Heart left ventricle (tissue), 16 donors: Measurements from ENCODE around the gene ANXA11. TPM values are rescaled to one million over a fixed set of nuclear protein-coding genes. Genes with fewer than 3 reads are reported as not detected.

Experiments used
- ATAC-seq, 4 donors: fragments of 200-7000 bp; cut with Tn5 transposase; one replicate each; pipeline ENCODE4 v1.9.1; 2020 to 2022; ENCODE audit warnings: moderate library complexity in 4 of 4, mild to moderate bottlenecking in 3 of 4, moderate number of reproducible peaks in 1 of 4
- DNase-seq, 5 donors: peaks; one replicate each; pipeline ENCODE4 v3.0.0-alpha.2; 2020
- H3K27ac ChIP-seq, 12 donors: fragments of 200-600 bp; sonication (generic) in 4 of 12; one replicate each; pipeline versions ENCODE4 v1.5.0 to v1.8.0; 2016 to 2022; ENCODE audit warnings: mild to moderate bottlenecking in 2 of 12
- H3K27me3 ChIP-seq, 9 donors: fragments of 200-600 bp; sonication (generic) in 2 of 9; one replicate each; pipeline versions ENCODE4 v1.5.1 to v1.8.0; 2016 to 2022; ENCODE audit warnings: mild to moderate bottlenecking in 3 of 9
- H3K36me3 ChIP-seq, 9 donors: fragments of 200-600 bp; sonication (generic) in 2 of 9; one replicate each; pipeline versions ENCODE4 v1.5.0 to v1.8.0; 2018 to 2022; ENCODE audit warnings: mild to moderate bottlenecking in 2 of 9
- H3K4me1 ChIP-seq, 12 donors: fragments of 200-600 bp; sonication (generic) in 4 of 12; one replicate each; pipeline versions ENCODE4 v1.5.0 to v1.8.0; 2016 to 2022; ENCODE audit warnings: mild to moderate bottlenecking in 3 of 12
- H3K4me3 ChIP-seq, 12 donors: fragments of 200-600 bp; sonication (generic) in 4 of 12; one replicate each; pipeline versions ENCODE4 v1.5.0 to v1.8.0; 2017 to 2022; ENCODE audit warnings: mild to moderate bottlenecking in 9 of 12, moderate library complexity in 4 of 12
- H3K9me3 ChIP-seq, 12 donors: fragments of 200-600 bp; sonication (generic) in 4 of 12; one replicate each; pipeline versions ENCODE4 v1.5.0 to v1.8.0; 2016 to 2022; ENCODE audit warnings: mild to moderate bottlenecking in 1 of 12
- POLR2A ChIP-seq, 2 donors: fragments of 450-650 bp; IDR thresholded peaks; one replicate each; pipeline ENCODE4 v1.6.1; 2017; ENCODE audit warnings: antibody characterized with exemption in 2 of 2, mild to moderate bottlenecking in 2 of 2, moderate library complexity in 2 of 2
- WGBS, 4 donors: extraction: QIAGEN DNeasy Blood & Tissue Kit in 2 of 4; methylation state at CpG; one replicate each; pipeline versions ENCODE4 v1.1.5 to v1.1.7; 2013 to 2018; 5-methylcytosine and 5-hydroxymethylcytosine counted together
- intact Hi-C, 10 donors: fragments of 100-400 bp; cut with DNase I; formaldehyde crosslinking; loops; one replicate each; pipeline versions ENCODE4 v1.11.1 to v1.14.2; 2022
- polyA plus RNA-seq, 2 donors: library from polyadenylated mRNA; stranded (reverse); fragments of 200-250 nt; gene quantifications; one replicate each; pipeline ENCODE4 v1.2.3, GENCODE V29; 2013
- total RNA-seq, 9 donors: library from RNA; depleted of rRNA in 2 of 9; stranded (reverse); fragments of >200 nt in 2 of 9; fragmentation: NEBNext Ultra II Directional in 3 of 9; extraction: Animal tissue kit (Norgen Biotek cat#: 25700) in 3 of 9; gene quantifications; one replicate each; pipeline versions ENCODE4 v1.1.0 to v1.2.4, GENCODE V29; 2016 to 2023
- TF ChIP-seq, protein P1 (sequence below), 12 donors: fragments of 200-600 bp; sonication (generic) in 4 of 12; IDR thresholded peaks; one replicate each; pipeline versions ENCODE4 v1.5.0 to v1.8.0; 2018 to 2022; ENCODE audit warnings: antibody characterized with exemption in 12 of 12, mild to moderate bottlenecking in 5 of 12
- donor health status: ischemic (EF 13 %, LVEDD 7.1; RV severe dilation, severe dysfunction).
- donor health status: healthy with polysubstance abuse.
- donor health status: DM: no; HTN: yes; CAD: no.
- donor health status: DM: no; HTN: no; CAD: no.
- donor health status: ischemic (EF 25% LVEDD 6.9; RV normal size, moderate dysfunction).
- donor health status: ischemic (EF 25% LVEDD 5.7; RV mildly dilated, moderate dysfunction).
- donor health status: healthy.
- donor health status: DM: yes; HTN: yes; CAD: no.
- donor health status: ischemic (EF 35%, LVEDD 5.7; RV mildly dilated, moderate dysfunction).
- donor health status: nonischemic (EF 11% LVEDD 7.7; RV severe dilation, severe dysfunction).
- donor health status: DM: yes; HTN: yes; CAD: no.
- donor health status: PGD.
- donor health status: ischemic (EF 29% LVEDD 5.4; RV normal size, mild dysfunction).
- donor health status: nonischemic (EF 23%, LVEDD 6.1; RV moderate dilation, normal function).

Gene ANXA11
- total and polyA plus RNA-seq, 11 donors = 152 to 487 (median 368) TPM

DNA sequence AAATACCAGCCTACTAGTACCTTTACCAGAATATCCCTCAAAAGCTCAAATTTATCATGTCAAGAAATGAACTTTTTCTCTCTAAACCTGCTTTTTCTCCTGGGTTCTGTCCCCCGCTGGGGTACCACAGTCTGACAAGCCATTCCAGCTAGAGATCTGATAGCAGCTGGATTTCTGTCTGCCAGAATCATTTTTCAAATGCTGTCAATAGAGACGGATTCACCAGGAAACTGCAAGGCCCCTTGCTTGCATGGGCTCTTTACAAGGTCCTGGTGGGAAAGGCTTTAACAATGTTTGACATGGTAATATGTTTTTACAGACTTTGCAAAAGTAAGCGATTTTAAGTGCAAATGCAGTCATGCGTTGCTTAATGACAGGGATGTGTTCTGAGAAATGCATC is 4.9 kb upstream of the ANXA11 start:
- H3K4me1 ChIP-seq = peaks cover 5 to 25% (median 12%) of the 10 kb centered on the region in 12 donors
- H3K4me3 ChIP-seq = no peak overlapping the region
- WGBS, 4 donors = 90 to 96% (median 94%) methylated on average over 4 of the region's 4 CpGs
- no peaks in the 10 kb centered on the region for H3K27me3 ChIP-seq
- no peak for DNase-seq
- no peaks in the 10 kb centered on the region for H3K9me3 ChIP-seq
- intact Hi-C loops = loop anchor here in 1 of 10 donors (10.0 kb wide), 1 partner anchor 155 kb away; no protein-coding TSS in a partner anchor
- no peaks in the 10 kb centered on the region for H3K36me3 ChIP-seq
- no peak for TF ChIP-seq POLR2A (IDR thresholded peaks at IDR 0.05)
- TF ChIP-seq, protein P1, sequence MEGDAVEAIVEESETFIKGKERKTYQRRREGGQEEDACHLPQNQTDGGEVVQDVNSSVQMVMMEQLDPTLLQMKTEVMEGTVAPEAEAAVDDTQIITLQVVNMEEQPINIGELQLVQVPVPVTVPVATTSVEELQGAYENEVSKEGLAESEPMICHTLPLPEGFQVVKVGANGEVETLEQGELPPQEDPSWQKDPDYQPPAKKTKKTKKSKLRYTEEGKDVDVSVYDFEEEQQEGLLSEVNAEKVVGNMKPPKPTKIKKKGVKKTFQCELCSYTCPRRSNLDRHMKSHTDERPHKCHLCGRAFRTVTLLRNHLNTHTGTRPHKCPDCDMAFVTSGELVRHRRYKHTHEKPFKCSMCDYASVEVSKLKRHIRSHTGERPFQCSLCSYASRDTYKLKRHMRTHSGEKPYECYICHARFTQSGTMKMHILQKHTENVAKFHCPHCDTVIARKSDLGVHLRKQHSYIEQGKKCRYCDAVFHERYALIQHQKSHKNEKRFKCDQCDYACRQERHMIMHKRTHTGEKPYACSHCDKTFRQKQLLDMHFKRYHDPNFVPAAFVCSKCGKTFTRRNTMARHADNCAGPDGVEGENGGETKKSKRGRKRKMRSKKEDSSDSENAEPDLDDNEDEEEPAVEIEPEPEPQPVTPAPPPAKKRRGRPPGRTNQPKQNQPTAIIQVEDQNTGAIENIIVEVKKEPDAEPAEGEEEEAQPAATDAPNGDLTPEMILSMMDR (IDR thresholded peaks at IDR 0.05) = no peak
- H3K27ac ChIP-seq = no peak overlapping the region
- no peak for ATAC-seq

DNA sequence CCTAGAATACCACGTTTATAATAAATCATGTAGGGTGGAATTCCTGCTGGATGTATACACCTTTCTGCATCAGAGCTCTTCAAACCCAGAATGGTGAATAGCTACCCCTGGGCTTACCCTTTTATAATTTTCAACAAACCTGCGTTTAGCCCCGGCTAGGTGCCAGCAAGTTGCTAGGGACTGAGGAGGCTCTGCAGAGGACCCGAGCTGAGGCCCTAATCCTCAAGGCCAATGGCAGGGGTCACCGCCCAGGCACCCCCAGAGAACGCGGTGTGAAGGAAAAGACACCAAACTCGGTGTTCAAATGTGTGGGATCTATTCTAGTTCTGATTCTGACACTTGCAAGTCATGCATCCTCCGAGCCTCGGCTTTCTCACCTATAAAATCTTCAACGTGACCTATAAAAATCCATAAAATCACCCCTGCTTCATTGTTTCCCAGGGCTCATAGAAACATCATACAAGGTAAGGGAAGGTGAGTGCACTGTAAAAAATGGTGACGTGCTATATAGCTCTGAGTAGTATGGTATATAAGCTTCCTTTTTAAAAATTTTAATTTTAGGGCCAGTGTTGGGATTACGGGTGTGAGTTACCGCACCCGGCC is 2.5 kb upstream of the ANXA11 start:
- intact Hi-C loops = loop anchor here in 8 of 10 donors (5.0 to 10.0 kb wide), 6 partner anchors 41 to 133 kb away; partner anchors contain the start of gene TMEM254 (in 4 of the 8)
- DNase-seq = peak in 1 of 5 donors; percentile 24
- no peak for ATAC-seq
- peaks cover 14 to 41% (median 25%) of the 10 kb centered on the region in 12 donors for H3K4me1 ChIP-seq
- H3K27me3 ChIP-seq = no peaks in the 10 kb centered on the region
- TF ChIP-seq, protein P1 (IDR thresholded peaks at IDR 0.05) = no peak
- no peak for TF ChIP-seq POLR2A (IDR thresholded peaks at IDR 0.05)
- peak overlapping the region in 10 of 12 donors; percentile 21 to 59 (median 42) for H3K4me3 ChIP-seq
- H3K27ac ChIP-seq = peak overlapping the region; percentile 59 to 100 (median 99)
- H3K9me3 ChIP-seq = no peaks in the 10 kb centered on the region
- no peaks in the 10 kb centered on the region for H3K36me3 ChIP-seq
- WGBS, 4 donors = 72 to 79% (median 76%) methylated on average over 15 of the region's 15 CpGs

DNA sequence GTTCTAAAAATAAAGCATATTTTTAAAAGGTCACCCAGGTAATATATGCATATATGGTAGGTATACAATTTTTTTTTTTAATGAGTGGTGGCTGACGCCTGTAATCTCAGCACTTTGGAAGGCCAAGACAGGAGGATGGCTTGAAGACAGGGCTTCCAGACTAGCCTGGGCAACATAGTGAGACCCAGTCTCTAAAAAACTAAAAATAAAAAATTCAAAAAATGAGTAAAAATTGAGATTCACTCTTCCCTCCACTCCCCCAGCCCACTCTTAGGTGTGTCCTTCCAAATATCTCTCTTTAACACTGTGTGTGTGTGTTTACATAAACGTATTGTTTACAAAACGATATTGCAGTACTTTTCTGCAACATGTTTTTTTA is 929 bp upstream of the ANXA11 start:
- intact Hi-C loops = loop anchor here in 8 of 10 donors (5.0 to 10.0 kb wide), 6 partner anchors 39 to 131 kb away; partner anchors contain the start of gene TMEM254 (in 4 of the 8)
- 88 to 94% (median 89%) methylated on average over 3 of the region's 3 CpGs for WGBS, 4 donors
- Histone ChIP-seq H3K36me3 (no peaks in the 10 kb centered on the region), H3K9me3 (no peaks in the 10 kb centered on the region), H3K27me3 (no peaks in the 10 kb centered on the region), H3K27ac (peak overlapping the region; percentile 96 to 100 (median 99)), H3K4me1 (peaks cover 26 to 57% (median 40%) of the 10 kb centered on the region in 12 donors), H3K4me3 (peak overlapping the region in 8 of 12 donors; percentile 72 to 99 (median 90))
- DNase-seq = no peak
- TF ChIP-seq, protein P1 (IDR thresholded peaks at IDR 0.05) = no peak
- no peak for TF ChIP-seq POLR2A (IDR thresholded peaks at IDR 0.05)
- ATAC-seq = no peak

DNA sequence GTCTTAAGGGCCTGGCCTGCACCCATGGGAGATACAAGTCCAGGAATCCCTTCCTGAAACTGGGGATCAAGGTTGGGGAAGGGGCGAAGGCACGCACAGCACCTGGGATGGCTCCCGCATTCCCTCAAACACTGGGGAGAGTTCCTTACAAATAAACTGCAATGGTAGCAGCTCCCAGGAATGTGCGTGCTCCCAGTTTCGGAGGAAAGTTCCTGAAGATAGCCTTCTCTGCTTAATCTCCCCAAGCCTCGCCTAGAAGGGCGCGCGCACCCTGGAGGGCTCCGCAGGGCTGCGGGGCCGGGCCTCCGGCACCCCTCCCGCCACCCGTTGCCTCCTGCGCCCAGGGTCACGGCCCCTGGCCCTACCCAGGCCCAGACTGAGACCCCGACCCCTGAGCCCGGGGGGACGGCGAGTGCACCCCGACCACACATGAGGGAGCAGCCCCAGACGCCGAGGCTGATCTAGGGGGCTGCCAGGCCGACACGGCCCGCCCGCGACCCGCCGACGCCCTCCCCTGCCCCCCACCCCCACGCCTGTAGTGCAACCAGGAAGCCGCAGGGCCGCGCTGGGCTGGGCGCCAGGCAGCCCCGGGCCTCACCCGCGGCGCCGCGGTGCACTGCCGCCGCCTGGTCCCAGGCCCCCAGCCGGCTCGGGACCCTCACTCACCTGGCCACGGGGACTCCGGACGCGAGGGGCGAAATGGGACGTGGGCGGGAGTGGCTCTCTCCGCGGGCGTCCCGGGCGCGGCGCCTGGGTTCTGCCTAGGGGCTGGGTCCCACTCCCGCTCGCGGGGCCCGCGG is 460 bp downstream of the ANXA11 start:
- intact Hi-C loops = loop anchor here (1.0 to 10.0 kb wide), 11 partner anchors 38 to 130 kb away; partner anchors contain the start of gene TMEM254 (in 5 of the 10)
- 0 to 1% (median 0%) methylated on average over 5 to 66 of the region's 66 CpGs for WGBS, 4 donors
- TF ChIP-seq, protein P1 (IDR thresholded peaks at IDR 0.05) = no peak
- TF ChIP-seq POLR2A (IDR thresholded peaks at IDR 0.05) = no peak

More for the DNA sequence above, 460 bp downstream of the ANXA11 start:
- Histone ChIP-seq H3K4me1 (peaks cover 26 to 71% (median 53%) of the 10 kb centered on the region in 12 donors), H3K27ac (peak overlapping the region; percentile 96 to 100 (median 99)), H3K4me3 (peak overlapping the region; percentile 72 to 99 (median 93)), H3K9me3 (no peaks in the 10 kb centered on the region), H3K36me3 (no peaks in the 10 kb centered on the region), H3K27me3 (no peaks in the 10 kb centered on the region)
- ATAC-seq = peak in 2 of 4 donors; percentile 31 to 32
- peak; percentile 44 to 75 (median 61) for DNase-seq
